Activated CD4-positive, alpha-beta T cell treated with anti-CD3 and anti-CD28 coated beads, Interleukin-2, amount 10 ng/mL, durations not matched to agents 7 days and 5 days (primary cell): ENCODE results near the gene MANSC1. TPM values are rescaled to one million over a fixed set of nuclear protein-coding genes. Genes with fewer than 3 reads are reported as not detected.

Experiments
- CTCF ChIA-PET: fragments of 350-600 bp; sonication (Branson Sonifier 250); formaldehyde crosslinking; loops from one replicate; lab custom pipeline; 2021; ENCODE audit warnings: antibody characterized with exemption; lab: Charles Lee
- POLR2A ChIA-PET: fragments of 350-600 bp; sonication (Branson Sonifier 250); formaldehyde crosslinking; loops from one replicate; lab custom pipeline; 2021; ENCODE audit warnings: antibody characterized with exemption; lab: Charles Lee
- DNase-seq: peaks from one replicate; pipeline ENCODE4 v3.0.0-alpha.2; 2020
- H3K27ac Mint-ChIP-seq: one replicate; pipeline ENCODE4 v1.8.0; 2021; ENCODE audit warnings: mild to moderate bottlenecking, moderate library complexity, mixed read lengths
- H3K27me3 Mint-ChIP-seq: one replicate; pipeline ENCODE4 v1.8.0; 2021; ENCODE audit warnings: mixed read lengths
- H3K36me3 Mint-ChIP-seq: one replicate; pipeline ENCODE4 v1.8.0; 2021; ENCODE audit warnings: low read depth, mixed read lengths
- H3K4me1 Mint-ChIP-seq: one replicate; pipeline ENCODE4 v1.8.0; 2021; ENCODE audit warnings: mixed read lengths
- H3K4me3 Mint-ChIP-seq: one replicate; pipeline ENCODE4 v1.8.0; 2021; ENCODE audit warnings: mild to moderate bottlenecking, moderate library complexity, mixed read lengths
- H3K9me3 Mint-ChIP-seq: one replicate; pipeline ENCODE4 v1.8.0; 2021; ENCODE audit warnings: mixed read lengths
- total RNA-seq, 2 experiments: library from RNA; stranded (reverse); gene quantifications; one replicate each; pipeline ENCODE4 v1.2.3, GENCODE V29; 2021

MANSC1 gene
- total RNA-seq, 2 experiments from 2014 or later = 0.25 to 0.27 TPM

DNA sequence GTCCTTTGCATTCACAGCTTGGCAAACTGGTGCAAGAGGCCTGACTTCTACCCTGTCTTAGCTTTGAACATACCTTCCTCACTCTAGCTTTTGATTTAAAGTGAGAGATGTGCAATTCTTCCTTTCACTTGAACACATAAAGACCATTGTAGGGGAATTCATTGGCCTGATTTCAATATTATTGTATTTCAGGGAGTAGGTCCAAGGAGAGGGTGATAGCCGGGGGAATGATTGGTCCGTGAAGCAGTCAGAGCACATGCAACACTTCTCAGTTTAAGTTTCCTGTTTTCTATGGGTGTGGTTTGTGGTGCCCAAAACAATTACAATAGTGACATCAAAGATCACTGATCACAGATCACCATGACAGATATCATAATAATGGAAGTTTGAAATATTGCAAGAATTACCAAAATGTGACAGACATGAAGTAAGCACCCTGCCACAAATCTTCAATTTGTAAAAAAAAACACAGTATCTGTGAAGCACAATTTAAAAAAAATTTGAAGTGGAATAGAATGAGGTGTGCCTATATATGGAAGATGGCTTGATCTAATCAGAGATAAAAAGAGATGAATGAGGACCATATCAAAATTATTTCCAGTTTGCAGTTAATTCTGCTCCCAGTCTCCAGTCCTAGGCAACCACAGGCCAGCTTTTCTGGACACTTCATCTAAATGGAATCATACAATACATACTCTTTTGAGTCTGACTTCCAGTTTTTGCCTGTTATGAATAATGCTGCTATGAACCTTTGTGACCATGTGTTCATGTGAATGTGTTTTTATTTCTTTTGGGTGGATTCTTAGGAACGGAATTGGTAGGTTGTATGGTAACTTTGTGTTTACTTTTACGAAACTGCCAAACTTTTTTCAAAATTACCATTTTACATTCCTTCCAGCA, 30.0 kb upstream of the MANSC1 start:
- POLR2A ChIA-PET = no interaction called here
- DNase-seq = peak; percentile 59

GRCh38 chr12:12378616-12379015, 28.6 kb upstream of the MANSC1 start:
- Mint-ChIP-seq H3K27ac (peak overlapping the region; percentile 70), H3K4me3 (no peak overlapping the region), H3K36me3 (peaks cover 46% of the 10 kb centered on the region), H3K27me3 (no peaks in the 10 kb centered on the region), H3K9me3 (peaks cover 16% of the 10 kb centered on the region), H3K4me1 (peaks cover 59% of the 10 kb centered on the region)
- ChIA-PET POLR2A (no interaction called here), CTCF (interaction anchor here (0.6 to 2.4 kb wide), 6 partner anchors 11 to 267 kb away, joined by 3 to 10 read pairs (median 5); no protein-coding TSS in a partner anchor)
- DNase-seq = no peak

More for the DNA sequence above, 30.0 kb upstream of the MANSC1 start:
- peaks cover 71% of the 10 kb centered on the region for H3K4me1 Mint-ChIP-seq
- CTCF ChIA-PET = interaction anchor here (0.6 to 1.7 kb wide), 6 partner anchors 16 to 171 kb away, joined by 3 to 7 read pairs (median 4); no protein-coding TSS in a partner anchor
- peak overlapping the region; percentile 95 for H3K27ac Mint-ChIP-seq
- H3K9me3 Mint-ChIP-seq = peaks cover 19% of the 10 kb centered on the region
- H3K27me3 Mint-ChIP-seq = no peaks in the 10 kb centered on the region
- H3K36me3 Mint-ChIP-seq = peaks cover 56% of the 10 kb centered on the region
- H3K4me3 Mint-ChIP-seq = peak overlapping the region; percentile 17

DNA sequence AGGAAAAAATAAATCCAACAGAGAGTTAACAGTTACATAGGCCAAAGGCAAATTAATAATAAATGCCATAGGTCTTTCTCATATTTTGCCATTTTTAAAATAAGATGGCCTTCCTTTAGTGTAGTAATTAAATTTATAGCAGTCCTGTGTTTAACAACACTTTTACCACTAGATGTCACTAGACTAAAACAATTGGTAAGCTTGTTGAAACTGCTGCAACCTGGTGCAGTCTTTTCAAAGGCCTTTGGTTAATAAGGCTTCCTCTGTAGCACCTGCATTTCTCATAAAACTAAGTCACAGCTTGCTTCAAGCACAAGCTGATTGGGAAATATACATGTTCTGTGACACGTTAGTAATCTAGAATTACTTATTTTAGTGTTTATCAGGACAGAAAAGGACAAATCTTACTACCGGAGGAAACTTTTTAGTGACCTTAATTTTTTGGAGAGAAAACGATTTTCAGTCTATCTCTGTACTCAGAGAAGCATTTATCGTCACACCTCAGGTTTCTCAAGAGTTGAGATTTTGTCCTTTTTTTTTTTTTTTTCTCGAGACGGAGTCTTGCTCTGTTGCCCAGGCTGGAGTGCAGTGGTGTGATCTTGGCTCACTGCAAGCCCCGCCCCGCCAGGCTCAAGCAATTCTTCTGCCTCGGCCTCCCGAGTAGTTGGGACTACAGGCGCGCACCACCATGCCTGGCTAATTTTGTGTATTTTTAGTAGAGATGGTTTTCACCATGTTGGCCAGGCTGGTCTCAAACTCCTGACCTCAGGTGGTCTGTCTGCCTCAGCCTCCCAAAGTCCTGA, 26.8 kb upstream of the MANSC1 start:
- Mint-ChIP-seq H3K27me3 (no peaks in the 10 kb centered on the region), H3K4me1 (peaks cover 55% of the 10 kb centered on the region), H3K9me3 (peaks cover 6% of the 10 kb centered on the region), H3K27ac (peak overlapping the region; percentile 71), H3K4me3 (no peak overlapping the region), H3K36me3 (peaks cover 41% of the 10 kb centered on the region)
- ChIA-PET POLR2A (interaction anchor here (0.6 to 1.0 kb wide), 3 partner anchors 80 to 127 kb away, joined by 3 to 9 read pairs (median 9); no protein-coding TSS in a partner anchor), CTCF (interaction anchor here (0.5 to 3.7 kb wide), 44 partner anchors 8 to 411 kb away, joined by 3 to 28 read pairs (median 4); partner anchors contain the start of genes BORCS5, DUSP16 and MANSC1)
- peak; percentile 60 for DNase-seq

- Mint-ChIP-seq H3K4me3 (no peak overlapping the region), H3K27me3 (no peaks in the 10 kb centered on the region), H3K9me3 (no peaks in the 10 kb centered on the region), H3K27ac (peak overlapping the region; percentile 47), H3K36me3 (peaks cover 35% of the 10 kb centered on the region), H3K4me1 (peaks cover 34% of the 10 kb centered on the region)
- ChIA-PET CTCF (interaction anchor here (0.5 to 2.2 kb wide), 6 partner anchors 8 to 744 kb away, joined by 3 to 5 read pairs (median 3); no protein-coding TSS in a partner anchor), POLR2A (no interaction called here)
- no peak for DNase-seq
These were observed 23.1 kb upstream of the MANSC1 start for GRCh38 chr12:12372946-12373722.

GRCh38 chr12:12367482-12367998, 17.5 kb upstream of the MANSC1 start:
- H3K27me3 Mint-ChIP-seq = no peaks in the 10 kb centered on the region
- H3K27ac Mint-ChIP-seq = no peak overlapping the region
- ChIA-PET POLR2A (interaction anchor here (0.6 kb wide), 1 partner anchor 17 kb away, joined by 4 read pairs; no protein-coding TSS in a partner anchor), CTCF (interaction anchor here (1.0 to 4.4 kb wide), 8 partner anchors 10 to 471 kb away, joined by 3 to 24 read pairs (median 3); partner anchors contain the start of genes BORCS5 and DUSP16)
- DNase-seq = no peak
- H3K36me3 Mint-ChIP-seq = peaks cover 39% of the 10 kb centered on the region
- H3K9me3 Mint-ChIP-seq = no peaks in the 10 kb centered on the region
- H3K4me3 Mint-ChIP-seq = no peak overlapping the region
- peaks cover 41% of the 10 kb centered on the region for H3K4me1 Mint-ChIP-seq

- Mint-ChIP-seq H3K4me1 (peaks cover 46% of the 10 kb centered on the region), H3K27me3 (no peaks in the 10 kb centered on the region), H3K36me3 (peaks cover 39% of the 10 kb centered on the region), H3K9me3 (no peaks in the 10 kb centered on the region), H3K4me3 (no peak overlapping the region), H3K27ac (no peak overlapping the region)
- ChIA-PET CTCF (interaction anchor here (1.0 to 4.4 kb wide), 8 partner anchors 10 to 471 kb away, joined by 3 to 24 read pairs (median 3); partner anchors contain the start of gene BORCS5), POLR2A (interaction anchor here (0.6 kb wide), 1 partner anchor 17 kb away, joined by 4 read pairs; no protein-coding TSS in a partner anchor)
- DNase-seq = no peak
These were observed 16.8 kb upstream of the MANSC1 start for GRCh38 chr12:12366701-12367481.

DNA sequence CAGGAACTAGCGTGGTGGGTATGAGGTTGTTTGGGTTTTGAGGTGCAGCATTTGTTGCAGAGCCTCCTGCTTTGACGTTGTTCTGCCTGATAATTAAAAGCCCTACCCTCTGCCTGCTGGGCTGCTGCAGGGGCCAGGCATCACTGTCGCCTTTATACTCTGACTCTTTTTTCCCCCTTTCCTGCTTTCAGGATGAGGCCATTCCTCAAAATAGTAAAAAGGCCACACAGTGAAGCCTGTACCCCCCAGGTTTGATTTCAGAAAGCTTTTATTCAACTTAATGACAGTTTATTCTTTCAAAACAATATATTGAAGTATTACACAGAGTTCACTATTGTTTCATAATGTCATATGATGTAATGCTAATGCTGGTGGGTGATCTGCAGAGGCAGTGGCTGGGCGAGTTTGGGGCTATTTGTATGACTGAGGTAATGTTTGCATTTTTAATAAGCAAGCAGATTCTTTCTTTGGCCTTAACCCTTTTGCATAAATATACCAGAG, 15.9 kb upstream of the MANSC1 start:
- ChIA-PET POLR2A (no interaction called here), CTCF (interaction anchor here (1.1 to 4.4 kb wide), 4 partner anchors 9 to 241 kb away, joined by 3 to 24 read pairs (median 3); partner anchors contain the start of gene BORCS5)
- Mint-ChIP-seq H3K27me3 (no peaks in the 10 kb centered on the region), H3K4me1 (peaks cover 53% of the 10 kb centered on the region), H3K27ac (peak overlapping the region; percentile 50), H3K9me3 (no peaks in the 10 kb centered on the region), H3K4me3 (no peak overlapping the region), H3K36me3 (peaks cover 42% of the 10 kb centered on the region)
- DNase-seq = peak; percentile 19

DNA sequence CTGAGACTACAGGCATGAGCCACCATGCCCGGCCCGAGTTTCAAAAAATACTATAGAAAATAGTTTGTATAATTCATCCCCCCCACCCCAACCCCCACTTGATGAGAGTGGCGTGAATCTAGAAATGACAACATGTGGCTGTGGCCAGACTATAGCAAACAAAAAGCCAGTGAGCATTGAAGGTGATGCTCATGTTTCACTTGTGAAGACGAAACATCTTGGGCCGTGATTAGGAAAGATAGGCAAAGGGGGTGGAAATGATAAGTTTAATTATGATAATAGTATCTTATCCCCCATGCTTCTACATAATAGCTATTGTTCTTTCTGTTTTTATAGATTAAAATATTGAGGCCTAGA, 15.4 kb upstream of the MANSC1 start:
- H3K4me3 Mint-ChIP-seq = no peak overlapping the region
- H3K36me3 Mint-ChIP-seq = peaks cover 42% of the 10 kb centered on the region
- no peaks in the 10 kb centered on the region for H3K27me3 Mint-ChIP-seq
- no peaks in the 10 kb centered on the region for H3K9me3 Mint-ChIP-seq
- peaks cover 53% of the 10 kb centered on the region for H3K4me1 Mint-ChIP-seq
- no peak overlapping the region for H3K27ac Mint-ChIP-seq
- DNase-seq = no peak
- CTCF ChIA-PET = interaction anchor here (0.6 to 4.4 kb wide), 4 partner anchors 8 to 14 kb away, joined by 3 to 24 read pairs (median 4); partner anchors contain the start of gene BORCS5
- POLR2A ChIA-PET = no interaction called here

DNA sequence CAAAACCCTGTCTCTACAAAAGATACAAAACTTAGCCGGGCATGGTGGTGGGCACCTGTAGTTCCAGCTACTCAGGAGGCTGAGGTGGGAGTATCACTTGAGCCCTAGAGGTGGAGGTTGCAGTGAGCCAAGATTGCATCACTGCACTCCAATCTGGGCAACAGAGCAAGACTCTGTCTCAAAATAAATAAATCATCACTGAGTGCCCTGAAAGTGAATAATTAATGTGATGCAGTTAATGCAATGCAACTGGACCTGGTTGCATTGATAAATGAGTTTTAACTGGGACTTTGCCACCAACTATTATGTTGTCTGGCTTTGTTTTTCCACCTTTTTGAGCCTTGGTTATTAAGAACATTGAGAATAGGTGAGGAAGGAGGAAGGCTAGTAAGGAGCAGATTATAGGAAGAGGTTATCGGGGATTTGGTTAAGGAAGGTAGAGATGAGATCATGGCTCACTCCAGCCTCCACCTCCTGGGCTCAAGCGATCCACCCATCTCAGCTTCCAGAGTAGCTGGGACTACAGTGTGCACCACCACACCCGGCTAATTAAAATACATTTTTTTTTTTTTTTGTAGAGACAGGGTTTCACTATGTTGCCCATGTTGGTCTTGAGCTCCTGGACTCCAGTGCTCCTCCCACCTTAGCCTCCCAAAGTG, 14.9 kb upstream of the MANSC1 start:
- H3K4me3 Mint-ChIP-seq = no peak overlapping the region
- CTCF ChIA-PET = interaction anchor here (0.6 to 4.4 kb wide), 4 partner anchors 8 to 15 kb away, joined by 3 to 24 read pairs (median 4); partner anchors contain the start of gene BORCS5
- H3K36me3 Mint-ChIP-seq = peaks cover 40% of the 10 kb centered on the region
- H3K4me1 Mint-ChIP-seq = peaks cover 56% of the 10 kb centered on the region
- H3K27ac Mint-ChIP-seq = no peak overlapping the region
- no peaks in the 10 kb centered on the region for H3K27me3 Mint-ChIP-seq
- no peaks in the 10 kb centered on the region for H3K9me3 Mint-ChIP-seq
- no peak for DNase-seq
- POLR2A ChIA-PET = no interaction called here

- no peaks in the 10 kb centered on the region for H3K9me3 Mint-ChIP-seq
- H3K27ac Mint-ChIP-seq = peak overlapping the region; percentile 96
- peak overlapping the region; percentile 85 for H3K4me3 Mint-ChIP-seq
- ChIA-PET POLR2A (interaction anchor here (1.2 to 1.3 kb wide), 2 partner anchors 358 to 362 kb away, joined by 3 read pairs; no protein-coding TSS in a partner anchor), CTCF (interaction anchor here (0.9 to 3.8 kb wide), 11 partner anchors 9 to 388 kb away, joined by 3 to 24 read pairs (median 5); no protein-coding TSS in a partner anchor)
- H3K4me1 Mint-ChIP-seq = peaks cover 53% of the 10 kb centered on the region
- DNase-seq = no peak
- H3K36me3 Mint-ChIP-seq = peaks cover 17% of the 10 kb centered on the region
- H3K27me3 Mint-ChIP-seq = no peaks in the 10 kb centered on the region
These were observed 8.5 kb upstream of the MANSC1 start for GRCh38 chr12:12358528-12358927.
